CD4-positive, alpha-beta T cell treated with Interferon alpha-2 for 1 hour (primary cell): Measurements from ENCODE around the gene NEK1.
A peak's percentile ranks its signal among the peaks of the same experiment; 100 is the strongest.

Experiments used
- DNase-seq, 2 donors: peaks; one replicate each; pipeline ENCODE4 v3.0.0-alpha.2; 2020 to 2022

NEK1 gene

GRCh38 chr4:169416997-169417396, 195.4 kb downstream of the NEK1 start:
- no peak for DNase-seq

- no peak for DNase-seq
Observed at GRCh38 chr4:169416461-169416860, 195.9 kb downstream of the NEK1 start.

GRCh38 chr4:169414913-169415312, 197.5 kb downstream of the NEK1 start:
- DNase-seq = no peak

GRCh38 chr4:169412046-169412445, 200.3 kb downstream of the NEK1 start:
- no peak for DNase-seq

- DNase-seq = peak; percentile 52 to 70
Observed at GRCh38 chr4:169410839-169411770, 201.3 kb downstream of the NEK1 start.

GRCh38 chr4:169407217-169407845, 205.1 kb downstream of the NEK1 start:
- no peak for DNase-seq

- no peak for DNase-seq
Observed at GRCh38 chr4:169404960-169405359, 207.4 kb downstream of the NEK1 start.

- DNase-seq = no peak
Observed at GRCh38 chr4:169400832-169401231, 211.6 kb downstream of the NEK1 start.

GRCh38 chr4:169399976-169400767, 212.2 kb downstream of the NEK1 start:
- DNase-seq = no peak

GRCh38 chr4:169398316-169398715, 214.1 kb downstream of the NEK1 start:
- DNase-seq = no peak

- DNase-seq = no peak
Observed at GRCh38 chr4:169397762-169398161, 214.6 kb downstream of the NEK1 start.

GRCh38 chr4:169385376-169385775, 227.0 kb downstream of the NEK1 start:
- no peak for DNase-seq

GRCh38 chr4:169384779-169385178, 227.6 kb downstream of the NEK1 start:
- DNase-seq = no peak

GRCh38 chr4:169383724-169384123, 228.7 kb downstream of the NEK1 start:
- no peak for DNase-seq

GRCh38 chr4:169379688-169380087, 232.7 kb downstream of the NEK1 start:
- no peak for DNase-seq

- DNase-seq = no peak
Observed at GRCh38 chr4:169377367-169377766, 235.0 kb downstream of the NEK1 start.

GRCh38 chr4:169376421-169376820, 236.0 kb downstream of the NEK1 start:
- no peak for DNase-seq

GRCh38 chr4:169372791-169373190, 239.6 kb downstream of the NEK1 start:
- DNase-seq = no peak

- DNase-seq = no peak
Observed at GRCh38 chr4:169369634-169370033, 242.7 kb downstream of the NEK1 start.

GRCh38 chr4:169367826-169368225, 244.6 kb downstream of the NEK1 start:
- DNase-seq = no peak

GRCh38 chr4:169366821-169367220, 245.6 kb downstream of the NEK1 start:
- DNase-seq = no peak

- DNase-seq = no peak
Observed at GRCh38 chr4:169362607-169363006, 249.8 kb downstream of the NEK1 start.

GRCh38 chr4:169361756-169362155, 250.6 kb downstream of the NEK1 start:
- DNase-seq = no peak
